Body of pancreas (tissue), 4 donors: Measurements from ENCODE around the gene CSRNP2.

Experiments used
- POLR2A ChIP-seq, 3 donors: fragments of 450-650 bp; IDR thresholded peaks; one replicate each; pipeline ENCODE4 v1.6.1; 2016; ENCODE audit warnings: antibody characterized with exemption in 3 of 3, mild to moderate bottlenecking in 2 of 3
- TF ChIP-seq, protein P1 (sequence below), 7 experiments: fragments of 450-650 bp in 4 of 7; fragments of 200-600 bp in 3 of 7; sonication (generic) in 3 of 7; IDR thresholded peaks; one replicate each; pipeline ENCODE4 v1.5.1; 2016 to 2019; ENCODE audit warnings: antibody characterized with exemption in 7 of 7

DNA sequence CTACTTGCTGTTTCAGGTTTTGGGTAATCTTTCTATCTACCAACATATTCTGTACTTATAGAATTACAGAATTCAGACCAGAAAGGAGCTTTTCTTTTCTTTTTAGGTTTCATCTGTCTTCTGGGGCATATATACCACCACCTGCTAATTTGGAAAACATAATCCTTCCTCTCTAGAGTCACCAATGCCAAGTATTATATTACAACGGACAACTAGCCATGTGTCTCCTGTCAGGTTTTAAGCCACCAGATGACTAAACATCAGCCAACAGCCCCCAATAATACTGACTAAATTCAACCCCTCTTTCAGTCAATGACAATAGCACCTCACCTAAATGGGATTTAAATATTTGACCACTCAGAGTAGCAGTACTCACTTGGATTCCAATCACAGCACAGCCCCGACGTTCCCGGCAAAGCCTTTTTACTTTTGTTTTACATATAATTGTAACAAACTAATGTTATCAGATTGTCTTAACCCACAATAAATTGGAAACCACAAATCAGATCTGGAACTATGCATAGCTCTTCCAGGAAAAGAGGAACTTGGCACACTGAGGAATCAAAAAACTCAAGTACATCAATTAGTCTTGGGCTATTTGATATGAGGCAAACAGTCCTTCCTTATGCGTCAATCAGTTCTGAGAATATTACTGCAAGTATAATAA lies 70.7 kb downstream of the CSRNP2 start:
- no peak for TF ChIP-seq POLR2A (IDR thresholded peaks at IDR 0.05)
- TF ChIP-seq, protein P1, sequence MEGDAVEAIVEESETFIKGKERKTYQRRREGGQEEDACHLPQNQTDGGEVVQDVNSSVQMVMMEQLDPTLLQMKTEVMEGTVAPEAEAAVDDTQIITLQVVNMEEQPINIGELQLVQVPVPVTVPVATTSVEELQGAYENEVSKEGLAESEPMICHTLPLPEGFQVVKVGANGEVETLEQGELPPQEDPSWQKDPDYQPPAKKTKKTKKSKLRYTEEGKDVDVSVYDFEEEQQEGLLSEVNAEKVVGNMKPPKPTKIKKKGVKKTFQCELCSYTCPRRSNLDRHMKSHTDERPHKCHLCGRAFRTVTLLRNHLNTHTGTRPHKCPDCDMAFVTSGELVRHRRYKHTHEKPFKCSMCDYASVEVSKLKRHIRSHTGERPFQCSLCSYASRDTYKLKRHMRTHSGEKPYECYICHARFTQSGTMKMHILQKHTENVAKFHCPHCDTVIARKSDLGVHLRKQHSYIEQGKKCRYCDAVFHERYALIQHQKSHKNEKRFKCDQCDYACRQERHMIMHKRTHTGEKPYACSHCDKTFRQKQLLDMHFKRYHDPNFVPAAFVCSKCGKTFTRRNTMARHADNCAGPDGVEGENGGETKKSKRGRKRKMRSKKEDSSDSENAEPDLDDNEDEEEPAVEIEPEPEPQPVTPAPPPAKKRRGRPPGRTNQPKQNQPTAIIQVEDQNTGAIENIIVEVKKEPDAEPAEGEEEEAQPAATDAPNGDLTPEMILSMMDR (IDR thresholded peaks at IDR 0.05) = no peak
